ENCODE measurements around the gene C3orf20.

Gene C3orf20

DNA sequence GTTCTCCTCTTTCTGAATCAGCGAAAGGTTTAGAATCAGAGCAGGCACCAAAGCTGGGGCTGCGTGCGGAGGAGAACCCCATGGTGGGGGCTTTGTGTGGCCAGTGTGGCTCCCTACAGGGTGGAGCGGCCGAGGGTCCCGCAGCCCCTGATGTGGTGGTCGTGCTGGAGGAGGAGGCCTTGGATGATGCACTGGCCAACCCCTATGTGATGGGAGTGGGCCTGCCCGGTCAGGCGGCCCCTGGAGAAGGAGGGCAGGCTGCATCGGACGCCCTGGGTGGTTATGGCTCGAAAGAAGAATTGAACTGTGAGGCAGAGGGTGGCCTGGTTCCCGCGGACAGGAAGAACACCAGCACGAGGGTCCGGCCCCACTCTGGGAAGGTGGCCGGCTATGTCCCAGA, 145.2 kb downstream of the C3orf20 start:
- TF ChIP-seq, protein P1, sequence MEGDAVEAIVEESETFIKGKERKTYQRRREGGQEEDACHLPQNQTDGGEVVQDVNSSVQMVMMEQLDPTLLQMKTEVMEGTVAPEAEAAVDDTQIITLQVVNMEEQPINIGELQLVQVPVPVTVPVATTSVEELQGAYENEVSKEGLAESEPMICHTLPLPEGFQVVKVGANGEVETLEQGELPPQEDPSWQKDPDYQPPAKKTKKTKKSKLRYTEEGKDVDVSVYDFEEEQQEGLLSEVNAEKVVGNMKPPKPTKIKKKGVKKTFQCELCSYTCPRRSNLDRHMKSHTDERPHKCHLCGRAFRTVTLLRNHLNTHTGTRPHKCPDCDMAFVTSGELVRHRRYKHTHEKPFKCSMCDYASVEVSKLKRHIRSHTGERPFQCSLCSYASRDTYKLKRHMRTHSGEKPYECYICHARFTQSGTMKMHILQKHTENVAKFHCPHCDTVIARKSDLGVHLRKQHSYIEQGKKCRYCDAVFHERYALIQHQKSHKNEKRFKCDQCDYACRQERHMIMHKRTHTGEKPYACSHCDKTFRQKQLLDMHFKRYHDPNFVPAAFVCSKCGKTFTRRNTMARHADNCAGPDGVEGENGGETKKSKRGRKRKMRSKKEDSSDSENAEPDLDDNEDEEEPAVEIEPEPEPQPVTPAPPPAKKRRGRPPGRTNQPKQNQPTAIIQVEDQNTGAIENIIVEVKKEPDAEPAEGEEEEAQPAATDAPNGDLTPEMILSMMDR (IDR thresholded peaks at IDR 0.05): no peak
- Histone ChIP-seq H3K4me1 (no peaks in the 10 kb centered on the region), H3K27me3 (no peaks in the 10 kb centered on the region), H3K27ac (no peak overlapping the region), H3K9me3 (no peaks in the 10 kb centered on the region), H3K36me3 (peaks cover 0 to 24% (median 14%) of the 10 kb centered on the region in 3 donors), H3K4me3 (no peak overlapping the region)
- no peak for DNase-seq
- intact Hi-C loops (cut with DNase I; ENCODE audit: low total_unique reads): no loop called here

- TF ChIP-seq, protein P1 (IDR thresholded peaks at IDR 0.05): no peak
- Histone ChIP-seq H3K27me3 (no peaks in the 10 kb centered on the region), H3K9me3 (no peaks in the 10 kb centered on the region), H3K27ac (no peak overlapping the region), H3K4me3 (no peak overlapping the region), H3K36me3 (peaks cover 0 to 24% (median 14%) of the 10 kb centered on the region in 3 donors), H3K4me1 (no peaks in the 10 kb centered on the region)
- DNase-seq: no peak
- intact Hi-C loops (cut with DNase I; ENCODE audit: low total_unique reads): no loop called here
Measured at GRCh38 chr3:14821151-14821550, 146.2 kb downstream of the C3orf20 start.

DNA sequence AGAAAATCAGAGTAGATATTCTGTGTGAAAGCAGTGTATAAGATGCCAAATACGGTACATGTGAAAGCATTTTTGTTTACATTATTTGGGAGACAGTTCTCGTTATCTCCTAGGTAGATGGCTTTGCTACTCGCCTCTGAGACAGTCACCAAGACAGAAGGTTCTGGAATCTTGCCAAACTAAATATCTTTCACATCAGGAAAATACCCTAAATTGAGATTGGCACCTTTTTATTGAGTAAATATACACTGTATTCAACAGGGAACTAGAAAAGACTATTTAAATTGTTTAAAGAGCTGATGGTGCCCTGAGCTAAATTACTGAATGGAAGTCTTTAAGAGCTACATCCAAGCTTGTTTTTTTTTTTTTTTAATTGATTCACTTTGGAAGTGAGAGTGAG, 147.2 kb downstream of the C3orf20 start:
- no peak overlapping the region for H3K27ac ChIP-seq
- H3K36me3 ChIP-seq: peaks cover 0 to 24% (median 14%) of the 10 kb centered on the region in 3 donors
- H3K9me3 ChIP-seq: no peaks in the 10 kb centered on the region
- intact Hi-C loops (cut with DNase I; ENCODE audit: low total_unique reads): no loop called here
- TF ChIP-seq, protein P1 (IDR thresholded peaks at IDR 0.05): no peak
- no peaks in the 10 kb centered on the region for H3K27me3 ChIP-seq
- H3K4me1 ChIP-seq: no peaks in the 10 kb centered on the region
- no peak overlapping the region for H3K4me3 ChIP-seq
- DNase-seq: no peak

All from tibial artery (tissue), 4 donors.